22Rv1 (cell line): Measurements from ENCODE around the gene PAAF1.

Experiments used
- H3K27ac ChIP-seq: fragments of 450-650 bp; 2 replicates; pipeline ENCODE4 v1.5.1; 2017
- CTCF ChIP-seq: fragments of 450-650 bp; IDR thresholded peaks from 2 replicates; pipeline ENCODE4 v1.5.1; 2017; ENCODE audit warnings: mild to moderate bottlenecking
- ZFX ChIP-seq: fragments of 450-650 bp; IDR thresholded peaks from 2 replicates; pipeline ENCODE4 v1.6.1; 2017; ENCODE audit warnings: antibody characterized with exemption, borderline replicate concordance

PAAF1 gene

GRCh38 chr11:73907191-73907590, 30.4 kb downstream of the PAAF1 start:
- H3K27ac ChIP-seq = no peak overlapping the region
- TF ChIP-seq CTCF (no peak), ZFX (no peak)

- no peak for TF ChIP-seq CTCF
- TF ChIP-seq ZFX = no peak
- no peak overlapping the region for H3K27ac ChIP-seq
These were observed 35.2 kb downstream of the PAAF1 start for GRCh38 chr11:73912026-73912425.

- TF ChIP-seq CTCF (no peak), ZFX (no peak)
- no peak overlapping the region for H3K27ac ChIP-seq
These were observed 36.7 kb downstream of the PAAF1 start for GRCh38 chr11:73913472-73913871.

- no peak overlapping the region for H3K27ac ChIP-seq
- TF ChIP-seq CTCF (no peak), ZFX (no peak)
These were observed 37.5 kb downstream of the PAAF1 start for GRCh38 chr11:73914284-73914683.

- H3K27ac ChIP-seq = no peak overlapping the region
- TF ChIP-seq ZFX (no peak), CTCF (no peak)
These were observed 39.6 kb downstream of the PAAF1 start for GRCh38 chr11:73916435-73916834.

- no peak overlapping the region for H3K27ac ChIP-seq
- TF ChIP-seq CTCF (no peak), ZFX (no peak)
These were observed 44.4 kb downstream of the PAAF1 start for GRCh38 chr11:73921180-73921579.

- TF ChIP-seq CTCF = no peak
- TF ChIP-seq ZFX = no peak
- no peak overlapping the region for H3K27ac ChIP-seq
These were observed 52.6 kb downstream of the PAAF1 start for GRCh38 chr11:73929388-73929787.
